Esophagus squamous epithelium (tissue), 5 donors: ENCODE data around the gene DCDC2B. TPM values are rescaled to one million over a fixed set of nuclear protein-coding genes. Genes with fewer than 3 reads are reported as not detected.
A peak's percentile ranks its signal among the peaks of the same experiment; 100 is the strongest.

Experiments
- DNase-seq: peaks from one replicate; lab custom pipeline; 2025; lab: John Stamatoyannopoulos, UW
- H3K27ac ChIP-seq, 4 donors: fragments of 200-600 bp; sonication (generic); one replicate each; pipeline ENCODE4 v1.5.1; 2016 to 2019; ENCODE audit warnings: mild to moderate bottlenecking in 1 of 4
- H3K27me3 ChIP-seq, 4 donors: fragments of 200-600 bp; sonication (generic); 1 replicate in 3 of 4; 2 replicates in 1 of 4; pipeline versions ENCODE4 v1.5.1 to v1.6.0; 2017 to 2021; ENCODE audit warnings: antibody characterized with exemption in 1 of 4
- H3K36me3 ChIP-seq, 3 donors: fragments of 200-600 bp; sonication (generic); one replicate each; pipeline ENCODE4 v1.5.1; 2016 to 2019
- H3K4me1 ChIP-seq, 3 donors: fragments of 200-600 bp; sonication (generic); one replicate each; pipeline ENCODE4 v1.5.1; 2017 to 2019
- H3K4me3 ChIP-seq, 4 donors: fragments of 200-600 bp; sonication (generic); 1 replicate in 3 of 4; 2 replicates in 1 of 4; pipeline ENCODE4 v1.5.1; 2016 to 2019; ENCODE audit warnings: mild to moderate bottlenecking in 2 of 4, moderate library complexity in 1 of 4
- H3K9me3 ChIP-seq, 3 donors: fragments of 200-600 bp; sonication (generic); one replicate each; pipeline ENCODE4 v1.5.1; 2016 to 2019
- CTCF ChIP-seq, 6 experiments: fragments of 450-650 bp in 4 of 6; fragments of 200-600 bp in 2 of 6; sonication (generic) in 2 of 6; IDR thresholded peaks; one replicate each; pipeline ENCODE4 v1.5.1; 2016 to 2019; ENCODE audit warnings: antibody characterized with exemption in 6 of 6, mild to moderate bottlenecking in 4 of 6, moderate library complexity in 4 of 6
- POLR2A ChIP-seq, 4 donors: fragments of 450-650 bp; IDR thresholded peaks; one replicate each; pipeline ENCODE4 v1.6.1; 2017; ENCODE audit warnings: antibody characterized with exemption in 4 of 4, mild to moderate bottlenecking in 4 of 4, moderate library complexity in 3 of 4
- WGBS, 2 donors: methylation state at CpG; one replicate each; pipeline ENCODE4 v1.1.5; 2018; 5-methylcytosine and 5-hydroxymethylcytosine counted together
- intact Hi-C: fragments of 100-400 bp; cut with DNase I; formaldehyde crosslinking; loops from one replicate; pipeline ENCODE4 v1.15.0; 2022
- total RNA-seq, 4 donors: library from RNA; depleted of rRNA; stranded (reverse); fragments of >200 nt; gene quantifications; one replicate each; pipeline ENCODE4 v1.1.0, GENCODE V29; 2016
- donor health status: DM: yes; HTN: yes; CAD: no.

DCDC2B gene
- total RNA-seq, 4 donors from 2014 or later, result not detected

- intact Hi-C loops, result no loop called here
- no peaks in the 10 kb centered on the region for H3K36me3 ChIP-seq
- no peak for TF ChIP-seq POLR2A (IDR thresholded peaks at IDR 0.05)
- TF ChIP-seq CTCF (IDR thresholded peaks at IDR 0.05), result no peak
- peak overlapping the region in 3 of 4 donors; percentile 47 to 83 (median 81) for H3K27ac ChIP-seq
- 60 to 93% methylated on average over 1 to 8 of the region's 12 CpGs for WGBS, 2 donors
- no peaks in the 10 kb centered on the region for H3K9me3 ChIP-seq
- no peak overlapping the region for H3K4me3 ChIP-seq
- no peak for DNase-seq
- no peaks in the 10 kb centered on the region for H3K27me3 ChIP-seq
- H3K4me1 ChIP-seq, result peaks cover 6 to 69% (median 35%) of the 10 kb centered on the region in 3 donors
Measured at GRCh38 chr1:32247452-32247851, 38.6 kb downstream of the DCDC2B start.

DNA sequence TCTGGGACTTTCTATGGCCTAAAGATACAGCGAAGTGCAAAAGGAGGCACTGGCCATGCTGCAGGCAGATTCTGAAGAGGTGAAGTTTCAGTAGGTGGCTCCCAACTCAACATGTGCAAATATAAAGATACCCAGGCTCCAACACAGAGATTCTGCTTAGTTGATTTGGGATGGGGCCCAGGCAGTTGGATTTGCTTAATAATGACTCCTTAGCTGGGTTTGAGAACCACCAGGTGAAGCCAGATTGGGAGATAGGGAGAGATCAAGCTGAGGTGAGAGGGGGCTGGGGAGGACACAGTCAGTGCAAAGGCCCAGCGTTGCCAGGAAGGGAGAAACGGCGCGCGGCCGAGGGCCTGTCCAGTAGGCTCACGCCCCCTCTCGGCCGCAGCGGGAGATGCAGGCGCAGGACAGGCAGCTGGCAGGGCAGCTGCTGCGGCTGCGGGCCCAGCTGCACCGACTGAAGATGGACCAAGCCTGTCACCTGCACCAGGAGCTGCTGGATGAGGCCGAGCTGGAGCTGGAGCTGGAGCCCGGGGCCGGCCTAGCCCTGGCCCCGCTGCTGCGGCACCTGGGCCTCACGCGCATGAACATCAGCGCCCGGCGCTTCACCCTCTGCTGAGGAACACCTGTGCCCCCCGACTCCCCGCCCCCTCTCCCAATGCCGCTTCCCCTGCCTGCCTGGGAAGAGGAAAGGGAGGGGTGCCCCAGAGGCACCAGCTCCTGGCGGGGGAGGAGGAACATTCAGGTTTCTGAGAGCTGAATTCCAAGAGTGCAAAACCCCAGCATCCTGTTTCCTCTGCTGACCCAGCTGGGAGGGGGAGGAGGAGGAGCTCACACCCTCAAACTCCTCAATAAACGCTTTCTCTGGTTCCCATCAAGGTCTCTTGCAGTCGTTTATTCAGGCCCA, 39.3 kb downstream of the DCDC2B start:
- H3K4me3 ChIP-seq, result peak overlapping the region in 1 of 4 donors; percentile 37
- H3K36me3 ChIP-seq, result no peaks in the 10 kb centered on the region
- 2 to 13% methylated on average over 14 to 19 of the region's 31 CpGs for WGBS, 2 donors
- TF ChIP-seq POLR2A (IDR thresholded peaks at IDR 0.05), result no peak
- TF ChIP-seq CTCF (IDR thresholded peaks at IDR 0.05), result peak; percentile 73 to 89 (median 84)
- H3K27me3 ChIP-seq, result no peaks in the 10 kb centered on the region
- intact Hi-C loops, result no loop called here
- H3K9me3 ChIP-seq, result no peaks in the 10 kb centered on the region
- peak; percentile 28 for DNase-seq
- peak overlapping the region; percentile 5 to 83 (median 67) for H3K27ac ChIP-seq
- peaks cover 5 to 62% (median 32%) of the 10 kb centered on the region in 3 donors for H3K4me1 ChIP-seq

DNA sequence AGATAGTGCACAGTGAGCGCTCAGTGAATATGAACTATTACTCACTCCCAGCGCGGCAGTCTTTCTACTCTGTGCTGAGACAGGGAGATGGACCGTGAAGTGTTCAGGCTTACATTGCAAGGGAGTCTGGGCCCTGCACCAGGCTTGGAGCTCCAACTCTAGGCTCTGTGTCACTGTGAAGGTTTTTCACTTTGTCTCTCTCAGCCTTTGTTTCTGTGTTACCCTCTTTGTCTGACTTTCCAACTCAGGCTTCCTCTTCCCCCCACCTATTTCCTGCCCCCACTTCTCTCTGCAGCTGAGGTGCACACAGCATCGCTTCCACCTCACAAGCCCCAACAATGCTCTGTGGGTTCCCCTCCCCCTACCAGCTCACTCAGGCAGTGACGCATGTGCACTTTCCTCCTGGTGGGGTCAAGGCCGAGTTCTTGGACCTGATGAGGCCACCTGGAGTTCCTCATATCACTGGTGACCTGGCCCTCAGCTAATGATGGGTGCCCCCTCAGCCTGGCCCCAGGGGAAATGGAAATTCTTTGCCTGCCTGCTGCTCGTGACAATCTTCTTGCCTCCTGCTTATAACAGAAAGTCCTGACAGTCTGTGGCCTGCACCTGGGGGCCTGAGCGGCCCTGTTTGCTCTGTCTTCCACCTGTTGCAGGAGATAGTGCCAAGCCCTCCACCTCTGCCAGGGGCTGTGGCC, 41.1 kb downstream of the DCDC2B start:
- TF ChIP-seq POLR2A (IDR thresholded peaks at IDR 0.05) (peak in 1 of 4 donors; percentile 34), CTCF (IDR thresholded peaks at IDR 0.05) (no peak)
- Histone ChIP-seq H3K27ac (peak overlapping the region; percentile 66 to 88 (median 74)), H3K27me3 (no peaks in the 10 kb centered on the region), H3K9me3 (no peaks in the 10 kb centered on the region), H3K4me3 (peak overlapping the region in 1 of 4 donors; percentile 28), H3K4me1 (peaks cover 5 to 62% (median 32%) of the 10 kb centered on the region in 3 donors), H3K36me3 (no peaks in the 10 kb centered on the region)
- peak; percentile 26 for DNase-seq
- intact Hi-C loops, result no loop called here
- 47 to 54% methylated on average over 8 to 9 of the region's 9 CpGs for WGBS, 2 donors

DNA sequence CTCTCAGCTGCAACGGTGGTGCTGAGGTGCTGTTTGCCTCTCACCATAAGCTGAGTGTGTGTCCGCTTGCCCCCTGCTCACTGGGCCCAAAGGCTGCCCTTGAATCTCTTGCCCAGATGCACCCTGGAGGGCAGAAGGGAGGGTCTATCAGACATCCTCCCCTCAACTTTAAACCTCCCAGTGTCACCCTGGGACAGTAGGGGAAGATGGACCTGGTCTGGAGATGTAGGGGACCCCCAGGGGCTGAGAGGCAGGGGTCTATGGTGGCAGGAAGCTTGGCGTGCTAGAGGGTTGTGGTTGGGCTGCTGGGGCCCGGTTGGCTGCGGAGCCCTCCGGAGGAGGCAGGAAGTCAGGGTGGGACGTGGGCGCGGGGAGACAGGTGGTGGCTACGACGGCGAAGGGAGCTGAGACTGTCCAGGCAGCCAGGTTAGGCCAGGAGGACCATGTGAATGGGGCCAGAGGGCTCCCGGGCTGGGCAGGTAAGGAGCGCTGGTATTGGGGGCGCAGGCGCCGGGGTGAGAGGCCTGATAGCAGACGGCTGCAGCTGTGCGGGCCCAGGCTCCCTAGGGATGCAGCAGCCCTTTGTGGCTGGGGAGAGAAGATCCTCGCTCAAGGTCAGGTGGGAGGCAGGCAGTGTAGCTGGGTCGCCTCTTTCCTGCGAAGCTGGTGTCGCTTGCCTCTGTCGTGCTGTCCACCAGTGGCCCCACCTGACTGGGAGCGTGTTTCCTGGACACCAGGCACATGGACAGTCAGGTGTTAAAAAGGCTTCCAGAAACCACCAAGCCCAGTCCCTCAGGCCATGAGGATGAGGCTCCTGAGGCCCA, 42.2 kb downstream of the DCDC2B start, which contains the start of gene LCK:
LCK (plus strand) TSS at position 373 of the 824 bp plus-strand sequence. CDS start 23,065 bp downstream, outside the sequence.
- DNase-seq, result no peak
- peaks cover 5 to 56% (median 32%) of the 10 kb centered on the region in 3 donors for H3K4me1 ChIP-seq
- whole genome bisulfite sequencing, 2 donors, result 76 to 77% methylated on average over 6 to 19 of the region's 25 CpGs

More for the DNA sequence above, 42.2 kb downstream of the DCDC2B start, which contains the start of gene LCK:
- intact Hi-C loops, result no loop called here
- H3K4me3 ChIP-seq, result peak within 1 kb of the TSS; percentile 9 to 49 (median 28)
- H3K9me3 ChIP-seq, result no peaks in the 10 kb centered on the region
- no peaks in the 10 kb centered on the region for H3K27me3 ChIP-seq
- H3K36me3 ChIP-seq, result no peaks in the 10 kb centered on the region
- H3K27ac ChIP-seq, result peak within 1 kb of the TSS; percentile 66 to 88 (median 74)
- TF ChIP-seq POLR2A (IDR thresholded peaks at IDR 0.05) (no peak), CTCF (IDR thresholded peaks at IDR 0.05) (no peak)
